Stomach (tissue), 9 donors: ENCODE data around the gene FADS3. TPM values are rescaled to one million over a fixed set of nuclear protein-coding genes. Genes with fewer than 3 reads are reported as not detected.
"Not testable (repeated sequence)": the region's sequence is repeated elsewhere in the genome, so short reads cannot be mapped to it uniquely, and the experiment has no call there.

Experiments
- DNase-seq, 2 donors: peaks; one replicate each; pipeline versions ENCODE4 v3.0.0 to v3.0.0-alpha.2; 2013 to 2019
- H3K27ac ChIP-seq, 5 donors: fragments of 200-600 bp in 4 of 5; sonication (generic) in 4 of 5; one replicate each; pipeline ENCODE4 v1.5.1; 2013 to 2019; ENCODE audit warnings: mild to moderate bottlenecking in 1 of 5, moderate library complexity in 1 of 5
- H3K27me3 ChIP-seq, 3 donors: fragments of 200-600 bp; sonication (generic); one replicate each; pipeline ENCODE4 v1.5.1; 2017 to 2019; ENCODE audit warnings: mixed run types in 1 of 3
- H3K36me3 ChIP-seq, 4 donors: fragments of 200-600 bp; sonication (generic); 1 replicate in 3 of 4; 2 replicates in 1 of 4; pipeline ENCODE4 v1.5.1; 2016 to 2019
- H3K4me1 ChIP-seq, 4 donors: fragments of 200-600 bp; sonication (generic); one replicate each; pipeline ENCODE4 v1.5.1; 2016 to 2019
- H3K4me3 ChIP-seq, 4 donors: fragments of 200-600 bp; sonication (generic) in 3 of 4; one replicate each; pipeline ENCODE4 v1.5.1; 2016 to 2019; ENCODE audit warnings: mild to moderate bottlenecking in 1 of 4
- H3K9me3 ChIP-seq, 4 donors: fragments of 200-600 bp; sonication (generic); one replicate each; pipeline ENCODE4 v1.5.1; 2016 to 2019
- CTCF ChIP-seq, 7 experiments: fragments of 450-650 bp in 4 of 7; fragments of 200-600 bp in 3 of 7; sonication (generic) in 3 of 7; IDR thresholded peaks; one replicate each; pipeline ENCODE4 v1.5.1; 2016 to 2019; ENCODE audit warnings: antibody characterized with exemption in 7 of 7, control low read depth in 2 of 7, mild to moderate bottlenecking in 1 of 7
- EP300 ChIP-seq: sonication (generic); formaldehyde crosslinking; IDR thresholded peaks from one replicate; pipeline ENCODE4 v1.6.1; 2017; ENCODE audit warnings: antibody characterized with exemption
- POLR2A ChIP-seq, 4 donors: fragments of 450-650 bp; IDR thresholded peaks; one replicate each; pipeline ENCODE4 v1.6.1; 2016; ENCODE audit warnings: antibody characterized with exemption in 4 of 4, control low read depth in 2 of 4, mild to moderate bottlenecking in 1 of 4, moderate library complexity in 1 of 4
- POLR2AphosphoS5 ChIP-seq, 3 donors: sonication (generic); formaldehyde crosslinking; IDR thresholded peaks; one replicate each; pipeline ENCODE4 v1.6.1; 2016; ENCODE audit warnings: antibody characterized with exemption in 3 of 3
- WGBS, 5 donors: extraction: QIAGEN DNeasy Blood & Tissue Kit in 3 of 5; methylation state at CpG; one replicate each; pipeline versions ENCODE4 v1.1.5 to v1.1.7; 2013 to 2018; 5-methylcytosine and 5-hydroxymethylcytosine counted together
- intact Hi-C: fragments of 100-400 bp; cut with DNase I; formaldehyde crosslinking; loops from one replicate; pipeline ENCODE4 v1.15.1; 2023; ENCODE audit warnings: low total_unique reads
- polyA plus RNA-seq, 3 donors: library from polyadenylated mRNA; stranded (reverse); fragments of 200-250 nt; gene quantifications; one replicate each; pipeline ENCODE4 v1.2.3, GENCODE V29; 2013
- total RNA-seq, 5 donors: library from RNA; depleted of rRNA; stranded (reverse); fragments of >200 nt; gene quantifications; one replicate each; pipeline versions ENCODE4 v1.1.0 to v1.2.3, GENCODE V29; 2014 to 2016
- donor health status: healthy with polysubstance abuse.
- donor health status: Bipolar disorder and iron deficiency.
- donor health status: healthy.

The FADS3 gene
- total and polyA plus RNA-seq, 8 donors, result 2.6 to 140 (median 17.5) TPM

DNA sequence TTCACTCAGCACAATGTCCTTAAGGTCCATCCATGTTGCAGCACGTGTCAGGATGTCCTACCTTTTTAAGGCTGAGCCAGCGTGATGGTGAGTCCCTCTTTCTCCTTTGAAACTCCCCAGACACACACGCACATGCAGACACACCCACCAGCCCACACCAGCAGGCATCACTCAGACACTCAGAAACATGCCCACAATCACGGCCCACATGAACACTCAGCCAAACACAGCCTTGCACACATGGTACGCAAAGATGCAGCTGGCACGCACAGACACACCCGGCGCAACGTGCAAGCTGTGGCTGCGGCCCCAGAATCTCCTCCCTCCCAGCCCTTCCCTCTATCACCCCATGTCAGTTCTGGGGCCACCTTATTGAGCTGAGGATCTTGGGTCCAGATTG is 8.0 kb downstream of the FADS3 start:
- intact Hi-C loops, result no loop called here
- peaks cover 0 to 18% (median 13%) of the 10 kb centered on the region in 4 donors for H3K36me3 ChIP-seq
- TF ChIP-seq POLR2AphosphoS5 (IDR thresholded peaks at IDR 0.05), result no peak
- no peak for TF ChIP-seq EP300
- no peak for TF ChIP-seq CTCF (IDR thresholded peaks at IDR 0.05)
- TF ChIP-seq POLR2A (IDR thresholded peaks at IDR 0.05), result no peak

GRCh38 chr11:61882879-61883278 is 8.5 kb downstream of the FADS3 start:
- Histone ChIP-seq H3K4me1 (peaks cover 0 to 8% (median 1%) of the 10 kb centered on the region in 4 donors), H3K4me3 (no peak overlapping the region), H3K27ac (no peak overlapping the region), H3K36me3 (peaks cover 0 to 22% (median 16%) of the 10 kb centered on the region in 4 donors), H3K9me3 (no peaks in the 10 kb centered on the region), H3K27me3 (no peaks in the 10 kb centered on the region)
- TF ChIP-seq EP300 (no peak), POLR2A (IDR thresholded peaks at IDR 0.05) (no peak), POLR2AphosphoS5 (IDR thresholded peaks at IDR 0.05) (no peak), CTCF (IDR thresholded peaks at IDR 0.05) (no peak)
- WGBS, 5 donors, result 78 to 96% (median 88%) methylated on average over 6 of the region's 6 CpGs
- no peak for DNase-seq
- intact Hi-C loops, result no loop called here

More for the DNA sequence above, 8.0 kb downstream of the FADS3 start:
- no peaks in the 10 kb centered on the region for H3K27me3 ChIP-seq
- H3K4me3 ChIP-seq, result no peak overlapping the region
- WGBS, 5 donors, result 78 to 95% (median 90%) methylated on average over 9 to 10 of the region's 10 CpGs
- H3K4me1 ChIP-seq, result peaks cover 0 to 12% (median 6%) of the 10 kb centered on the region in 4 donors
- no peak overlapping the region for H3K27ac ChIP-seq
- DNase-seq, result no peak
- H3K9me3 ChIP-seq, result no peaks in the 10 kb centered on the region

- 89 to 98% (median 94%) methylated on average over 3 of the region's 3 CpGs for WGBS, 5 donors
- H3K27me3 ChIP-seq, intact Hi-C loops, H3K4me1 ChIP-seq, H3K27ac ChIP-seq, H3K4me3 ChIP-seq, H3K9me3 ChIP-seq, DNase-seq: not testable (repeated sequence)
- H3K36me3 ChIP-seq, result peaks cover 0 to 28% (median 18%) of the 10 kb centered on the region in 4 donors
Measured at GRCh38 chr11:61882267-61882666, 9.1 kb downstream of the FADS3 start.

GRCh38 chr11:61881397-61881796 is 9.9 kb downstream of the FADS3 start:
- Histone ChIP-seq H3K27me3 (no peaks in the 10 kb centered on the region), H3K27ac (no peak overlapping the region), H3K9me3 (no peaks in the 10 kb centered on the region), H3K4me3 (no peak overlapping the region), H3K4me1 (no peaks in the 10 kb centered on the region), H3K36me3 (peaks cover 0 to 31% (median 19%) of the 10 kb centered on the region in 4 donors)
- TF ChIP-seq CTCF (IDR thresholded peaks at IDR 0.05) (no peak), POLR2A (IDR thresholded peaks at IDR 0.05) (no peak), EP300 (no peak), POLR2AphosphoS5 (IDR thresholded peaks at IDR 0.05) (no peak)
- intact Hi-C loops, result no loop called here
- DNase-seq, result no peak
- 65 to 86% (median 76%) methylated on average over 3 of the region's 3 CpGs for WGBS, 5 donors

GRCh38 chr11:61880454-61880853 is 10.9 kb downstream of the FADS3 start:
- Histone ChIP-seq H3K27me3 (no peaks in the 10 kb centered on the region), H3K36me3 (peaks cover 0 to 41% (median 24%) of the 10 kb centered on the region in 4 donors), H3K9me3 (no peaks in the 10 kb centered on the region), H3K27ac (no peak overlapping the region), H3K4me3 (no peak overlapping the region), H3K4me1 (no peaks in the 10 kb centered on the region)
- intact Hi-C loops, result no loop called here
- DNase-seq, result no peak
- WGBS, 5 donors, result 67 to 79% (median 77%) methylated on average over 6 of the region's 6 CpGs
- TF ChIP-seq CTCF (IDR thresholded peaks at IDR 0.05) (no peak), EP300 (no peak), POLR2AphosphoS5 (IDR thresholded peaks at IDR 0.05) (no peak), POLR2A (IDR thresholded peaks at IDR 0.05) (no peak)
